ENCODE results near the gene ANTXR1. TPM values are rescaled to one million over a fixed set of nuclear protein-coding genes. Genes with fewer than 3 reads are reported as not detected.

ANTXR1 gene
- polyA plus RNA-seq, 1 experiment: 87.1 TPM

GRCh38 chr2:69139778-69140670, 127.0 kb downstream of the ANTXR1 start:
- CTCF ChIA-PET: no interaction called here
- POLR2A ChIA-PET: no interaction called here
- no peaks in the 10 kb centered on the region for H3K27me3 ChIP-seq (ENCODE audit: control insufficient read depth, insufficient read depth, low read length)
- H3K4me3 ChIP-seq (ENCODE audit: low read depth, low read length): no peak overlapping the region
- H3K36me3 ChIP-seq (ENCODE audit: control insufficient read depth, insufficient read depth, low read length): peaks cover 4% of the 10 kb centered on the region; the same call in 1 of the 2 replicates
- no peak for TF ChIP-seq CTCF (IDR thresholded peaks at IDR 0.05; ENCODE audit: insufficient read depth, low read depth, low read length)
- no peak for DNase-seq (ENCODE audit: low read depth)

- no peaks in the 10 kb centered on the region for H3K27me3 ChIP-seq (ENCODE audit: control insufficient read depth, insufficient read depth, low read length)
- H3K4me3 ChIP-seq (ENCODE audit: low read depth, low read length): no peak overlapping the region
- no peak for DNase-seq (ENCODE audit: low read depth)
- POLR2A ChIA-PET: no interaction called here
- H3K36me3 ChIP-seq (ENCODE audit: control insufficient read depth, insufficient read depth, low read length): peaks cover 6% of the 10 kb centered on the region
- no peak for TF ChIP-seq CTCF (IDR thresholded peaks at IDR 0.05; ENCODE audit: insufficient read depth, low read depth, low read length)
- CTCF ChIA-PET: no interaction called here
Measured at GRCh38 chr2:69141061-69141460, 128.1 kb downstream of the ANTXR1 start.

DNA sequence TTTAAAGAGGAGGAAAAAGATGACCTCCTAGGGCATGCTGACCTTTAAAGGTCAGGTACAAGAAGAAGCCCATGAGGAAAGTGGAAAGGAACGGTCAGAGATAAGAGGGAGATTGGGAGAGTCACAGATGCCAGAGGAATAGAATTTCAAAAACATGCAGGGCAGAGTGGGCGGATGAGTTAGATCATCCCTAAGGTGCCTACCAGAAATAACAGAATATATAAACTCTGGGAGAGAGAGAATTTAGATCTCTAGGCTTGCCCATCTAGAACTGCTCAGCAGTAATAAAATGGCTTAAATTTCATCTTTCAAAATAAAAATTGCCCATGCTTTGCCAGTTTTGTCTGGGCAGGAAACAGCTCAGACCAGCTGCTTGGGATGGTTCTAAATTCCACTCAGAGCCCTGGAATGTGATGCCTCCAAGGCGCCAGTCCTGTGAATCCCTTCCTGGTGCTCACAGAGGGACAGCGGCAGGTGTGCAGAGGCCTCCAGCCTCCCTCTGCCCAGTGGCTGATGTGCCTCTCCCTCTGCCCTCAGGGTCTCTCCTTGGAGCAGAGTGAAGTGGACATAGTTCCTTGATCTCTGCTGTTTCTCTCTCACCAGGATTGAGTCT, 130.9 kb downstream of the ANTXR1 start:
- DNase-seq (ENCODE audit: low read depth): no peak
- CTCF ChIA-PET: no interaction called here
- H3K4me3 ChIP-seq (ENCODE audit: low read depth, low read length): no peak overlapping the region
- H3K27me3 ChIP-seq (ENCODE audit: control insufficient read depth, insufficient read depth, low read length): no peaks in the 10 kb centered on the region
- H3K36me3 ChIP-seq (ENCODE audit: control insufficient read depth, insufficient read depth, low read length): peaks cover 7% of the 10 kb centered on the region
- POLR2A ChIA-PET: no interaction called here
- TF ChIP-seq CTCF (IDR thresholded peaks at IDR 0.05; ENCODE audit: insufficient read depth, low read depth, low read length): no peak

DNA sequence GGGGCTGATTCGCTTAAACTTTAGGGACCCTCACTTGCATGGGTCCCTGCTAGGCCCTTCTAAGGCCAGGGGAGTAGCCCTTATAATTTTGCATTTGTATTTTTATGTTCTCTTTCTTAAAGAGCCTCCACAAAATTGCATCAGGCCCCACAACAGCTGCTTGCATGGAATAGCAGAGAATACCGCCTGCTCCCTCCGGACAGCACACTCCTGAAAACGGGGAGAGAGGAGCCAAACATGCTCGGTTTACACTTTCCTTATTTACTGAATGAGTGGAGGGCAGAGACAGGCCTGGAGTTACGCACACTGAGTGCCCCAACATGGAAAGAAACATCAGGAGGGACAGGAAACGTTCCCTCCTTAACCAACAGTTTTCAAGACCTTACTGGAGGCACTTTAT, 132.2 kb downstream of the ANTXR1 start:
- Histone ChIP-seq H3K27me3 (ENCODE audit: control insufficient read depth, insufficient read depth, low read length) (no peaks in the 10 kb centered on the region), H3K4me3 (ENCODE audit: low read depth, low read length) (no peak overlapping the region), H3K36me3 (ENCODE audit: control insufficient read depth, insufficient read depth, low read length) (peaks cover 7% of the 10 kb centered on the region)
- POLR2A ChIA-PET: no interaction called here
- no peak for TF ChIP-seq CTCF (IDR thresholded peaks at IDR 0.05; ENCODE audit: insufficient read depth, low read depth, low read length)
- no peak for DNase-seq (ENCODE audit: low read depth)
- CTCF ChIA-PET: no interaction called here

DNA sequence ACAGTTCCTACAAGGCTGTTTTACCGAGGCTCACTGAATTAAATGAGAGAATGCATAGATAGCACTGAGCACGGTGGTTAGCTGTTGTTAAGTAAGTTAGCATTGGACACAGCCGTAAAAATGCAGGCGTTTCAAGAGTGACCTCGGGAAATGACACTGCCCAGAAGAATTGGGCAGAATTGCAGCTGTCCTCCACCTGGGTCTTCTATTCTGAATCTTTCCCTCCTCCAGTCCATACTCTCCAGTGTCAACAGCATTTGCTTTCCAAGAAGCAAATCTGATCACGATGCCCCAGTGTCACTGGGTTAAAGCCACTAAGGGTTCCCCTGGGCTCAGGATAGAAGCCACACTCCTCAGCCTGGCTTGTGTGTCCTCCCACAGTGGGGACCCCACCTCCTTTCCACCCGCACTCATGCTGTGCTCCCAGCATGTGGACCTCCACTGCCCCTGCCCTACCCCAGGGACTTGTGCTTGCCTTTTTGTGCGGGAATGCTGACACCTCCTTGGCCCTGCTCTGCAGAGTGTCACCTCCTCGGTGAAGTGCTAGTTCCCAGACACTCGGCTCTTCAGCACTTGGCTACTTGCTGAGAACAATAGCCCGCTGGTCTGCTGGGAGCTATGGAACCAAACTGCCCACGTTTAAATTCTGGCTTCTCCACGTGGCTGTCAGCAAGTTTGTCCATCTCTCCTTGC, 135.0 kb downstream of the ANTXR1 start:
- POLR2A ChIA-PET: no interaction called here
- Histone ChIP-seq H3K4me3 (ENCODE audit: low read depth, low read length) (no peak overlapping the region), H3K36me3 (ENCODE audit: control insufficient read depth, insufficient read depth, low read length) (peaks cover 6% of the 10 kb centered on the region; the same call in 1 of the 2 replicates), H3K27me3 (ENCODE audit: control insufficient read depth, insufficient read depth, low read length) (no peaks in the 10 kb centered on the region)
- CTCF ChIA-PET: interaction anchor here (0.8 kb wide), 1 partner anchor 12 kb away, joined by 3 read pairs; no protein-coding TSS in a partner anchor
- no peak for DNase-seq (ENCODE audit: low read depth)
- TF ChIP-seq CTCF (IDR thresholded peaks at IDR 0.05; ENCODE audit: insufficient read depth, low read depth, low read length): no peak

All from BJ (cell line).